Measurements from ENCODE around the gene GPBP1L1.

GPBP1L1 gene

DNA sequence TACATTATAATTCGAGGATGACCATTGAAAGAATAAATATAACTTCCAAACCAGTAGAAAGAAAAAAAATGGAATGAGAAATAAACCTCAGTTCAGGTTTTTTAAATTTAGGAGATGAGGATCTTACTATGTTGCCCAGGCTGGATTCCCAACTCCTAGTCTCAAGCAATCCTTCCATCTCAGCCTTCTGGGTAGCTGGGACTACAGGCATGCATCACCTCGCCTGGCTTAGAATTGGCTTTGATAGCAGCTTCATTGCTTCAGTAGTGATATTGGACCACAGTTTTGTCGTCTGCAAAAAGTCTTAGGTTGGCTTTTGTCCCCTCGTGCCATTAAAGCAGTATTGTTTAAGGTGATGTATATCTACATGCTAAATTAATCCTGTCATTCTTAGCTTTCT is 99.6 kb downstream of the GPBP1L1 start:
- DNase-seq (ENCODE audit: low read depth): no peak

DNA sequence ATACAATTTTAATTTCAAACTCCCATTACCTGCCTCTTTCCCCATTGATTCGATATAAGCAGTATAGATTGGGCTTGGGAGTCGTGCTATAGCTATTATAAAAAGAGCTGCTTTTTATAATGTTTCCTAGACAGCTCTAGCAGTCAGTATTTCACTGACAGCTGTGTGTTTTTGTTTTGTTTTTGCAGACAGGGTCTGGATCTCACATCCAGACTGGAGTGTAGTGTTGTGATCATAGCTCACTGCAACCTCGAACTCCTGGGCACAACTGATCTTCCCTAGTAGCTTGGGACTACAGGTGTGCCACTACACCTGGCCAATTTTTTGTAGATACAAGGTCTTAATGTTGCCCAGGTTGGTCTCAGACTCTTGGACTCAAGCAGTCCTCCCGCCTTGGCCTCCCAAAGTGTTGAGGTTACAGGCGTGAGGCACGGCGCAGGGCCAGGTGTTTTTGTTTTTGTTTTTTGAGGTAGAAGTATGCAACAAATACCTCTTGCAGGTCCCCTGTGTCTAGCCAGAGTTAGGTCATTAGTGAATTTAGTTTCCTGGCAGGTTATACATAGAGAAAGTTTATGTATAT is 100.7 kb downstream of the GPBP1L1 start:
- DNase-seq (ENCODE audit: low read depth): no peak

DNA sequence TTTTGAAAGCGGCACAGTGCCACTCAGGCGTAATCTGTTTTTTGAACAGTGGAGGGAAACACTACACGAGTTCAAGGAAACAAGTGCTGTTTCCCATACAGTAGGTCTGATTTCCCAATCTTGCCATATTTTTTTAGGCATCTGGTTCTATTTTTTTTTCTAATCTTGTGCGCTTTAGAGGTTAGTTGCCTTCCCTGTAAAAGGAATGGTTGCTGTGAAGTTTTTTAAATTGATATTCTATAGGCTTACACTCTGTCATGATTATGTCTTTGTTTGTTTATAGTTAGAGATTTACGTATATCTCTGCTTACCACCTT is 101.3 kb downstream of the GPBP1L1 start:
- DNase-seq (ENCODE audit: low read depth): no peak

DNA sequence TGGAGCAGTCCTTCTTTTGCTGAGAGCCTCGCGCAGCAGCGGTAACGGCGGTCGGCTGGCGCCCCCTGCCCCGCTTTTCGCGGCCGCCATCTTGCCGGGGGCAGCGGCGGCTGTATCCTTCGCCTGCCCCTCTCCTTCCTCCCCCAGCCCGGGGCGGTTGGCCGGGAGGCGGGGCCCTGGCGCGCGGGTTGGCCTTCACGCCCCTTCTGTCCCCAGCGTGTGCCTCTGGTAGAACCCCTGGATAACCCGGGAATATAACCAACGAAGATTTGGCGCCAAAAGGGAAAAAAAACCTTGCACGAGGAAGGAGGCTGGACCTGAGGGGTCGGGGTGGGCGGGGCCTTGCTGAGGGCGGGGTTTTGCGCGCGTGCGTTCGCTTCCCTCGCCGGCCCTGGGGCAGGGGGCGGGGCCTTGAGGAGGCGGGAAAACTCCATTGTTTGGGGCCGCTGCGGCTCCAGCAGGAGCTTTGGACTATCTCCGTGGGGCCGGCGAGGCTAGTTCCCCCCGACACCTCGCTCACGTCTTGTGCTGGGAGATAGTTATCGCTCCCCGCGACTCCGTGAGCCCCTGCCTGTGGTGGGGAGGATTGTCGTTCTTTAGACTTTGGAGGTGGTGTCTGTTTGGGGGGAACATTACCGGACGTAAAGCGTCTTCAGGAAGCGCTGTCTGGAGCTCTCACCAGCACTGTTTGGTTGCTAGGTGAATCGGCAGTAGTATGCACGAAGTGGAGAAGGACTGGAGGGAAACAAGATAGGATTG is 101.8 kb downstream of the GPBP1L1 start:
- DNase-seq (ENCODE audit: low read depth): peak; percentile 80

DNA sequence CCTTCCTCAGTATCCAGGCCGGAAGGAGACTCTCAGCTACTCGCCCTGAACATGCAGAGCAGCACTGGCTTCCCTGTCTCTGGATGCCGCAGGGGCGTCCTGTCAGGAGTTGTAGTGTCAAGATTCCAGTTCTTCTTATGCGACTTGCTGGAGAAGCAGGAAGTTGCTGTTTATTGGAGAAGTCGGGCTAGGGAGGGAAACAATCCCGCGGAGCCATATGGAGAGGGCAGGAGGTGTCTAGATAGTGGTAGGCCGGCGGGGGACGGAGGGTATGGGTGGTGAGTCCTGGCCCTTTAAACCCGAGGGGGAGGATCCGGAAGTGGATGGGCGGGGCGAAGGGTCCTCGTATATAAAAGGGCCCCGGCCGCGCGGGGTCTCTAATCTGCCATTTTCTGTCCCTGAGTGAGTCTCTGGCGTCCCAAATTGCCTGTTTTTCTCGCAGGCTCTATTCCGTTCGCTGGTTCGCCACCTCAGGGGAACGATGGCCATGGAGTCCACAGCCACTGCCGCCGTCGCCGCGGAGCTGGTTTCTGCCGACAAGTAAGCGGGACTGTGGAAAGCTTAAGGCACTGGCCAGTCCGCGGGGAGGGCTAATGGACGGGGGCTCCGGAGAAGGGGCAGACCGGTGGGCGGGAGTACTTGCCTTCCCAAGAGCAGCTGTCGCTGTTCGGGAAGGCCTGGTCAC is 102.5 kb downstream of the GPBP1L1 start, which contains the start of gene NASP:
Gene NASP (plus strand): TSS at position 376 of the 685 bp plus-strand sequence. CDS start 106 bp downstream, at position 482.
- DNase-seq (ENCODE audit: low read depth): peak; percentile 86

DNA sequence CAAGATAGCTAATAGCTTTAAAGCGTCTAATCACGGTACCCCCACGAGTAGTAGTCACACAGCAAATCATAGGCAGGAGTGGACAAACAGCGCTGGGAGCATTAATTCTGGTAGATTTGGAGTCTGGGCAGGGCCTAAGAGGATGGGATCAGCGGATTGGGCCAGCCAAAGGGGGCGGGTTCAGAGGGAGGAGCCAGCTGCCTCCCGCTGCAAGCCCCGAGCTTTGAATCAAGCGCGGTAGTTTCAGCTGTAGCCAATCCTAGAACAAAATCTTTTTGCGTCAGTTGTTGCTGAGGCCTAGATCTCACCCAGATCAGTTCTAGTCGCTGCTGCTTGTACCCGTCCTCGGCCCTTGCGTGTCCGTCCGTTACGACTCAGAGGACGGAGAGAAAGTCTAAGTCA is 103.1 kb downstream of the GPBP1L1 start:
- peak; percentile 81 for DNase-seq (ENCODE audit: low read depth)

Measured in stimulated activated CD8-positive, alpha-beta memory T cell treated with anti-CD3 and anti-CD28 coated beads, Interleukin-7, amount 100 ng/mL, for 24 hours (primary cell).